ENCODE results near the gene SBNO1.

Gene SBNO1

GRCh38 chr12:123358035-123358434 lies 6.6 kb downstream of the SBNO1 start:
- no peak for TF ChIP-seq CTCF (IDR thresholded peaks at IDR 0.05; ENCODE audit: insufficient read depth, low read length, poor library complexity, severe bottlenecking)
- DNase-seq (ENCODE audit: extremely low read depth, insufficient read length): no peak
- no peaks in the 10 kb centered on the region for H3K27me3 ChIP-seq (replicated peaks; ENCODE audit: control insufficient read depth, insufficient read depth, low read length)
- no peak overlapping the region for H3K4me3 ChIP-seq (replicated peaks; ENCODE audit: low read depth, low read length)
- H3K36me3 ChIP-seq (ENCODE audit: control insufficient read depth, insufficient read depth, low read length): no peaks in the 10 kb centered on the region; the same call in 1 of the 2 replicates

GRCh38 chr12:123356159-123356670 lies 8.4 kb downstream of the SBNO1 start:
- no peaks in the 10 kb centered on the region for H3K27me3 ChIP-seq (replicated peaks; ENCODE audit: control insufficient read depth, insufficient read depth, low read length)
- H3K4me3 ChIP-seq (replicated peaks; ENCODE audit: low read depth, low read length): no peak overlapping the region
- no peak for TF ChIP-seq CTCF (IDR thresholded peaks at IDR 0.05; ENCODE audit: insufficient read depth, low read length, poor library complexity, severe bottlenecking)
- no peak for DNase-seq (ENCODE audit: extremely low read depth, insufficient read length)
- no peaks in the 10 kb centered on the region; the same call in none of the 2 replicates for H3K36me3 ChIP-seq (ENCODE audit: control insufficient read depth, insufficient read depth, low read length)

GRCh38 chr12:123354600-123354999 lies 10.0 kb downstream of the SBNO1 start:
- no peak for TF ChIP-seq CTCF (IDR thresholded peaks at IDR 0.05; ENCODE audit: insufficient read depth, low read length, poor library complexity, severe bottlenecking)

GRCh38 chr12:123351349-123351748 lies 13.3 kb downstream of the SBNO1 start:
- TF ChIP-seq CTCF (IDR thresholded peaks at IDR 0.05; ENCODE audit: insufficient read depth, low read length, poor library complexity, severe bottlenecking): no peak
- Histone ChIP-seq H3K4me3 (replicated peaks; ENCODE audit: low read depth, low read length) (no peak overlapping the region), H3K27me3 (replicated peaks; ENCODE audit: control insufficient read depth, insufficient read depth, low read length) (no peaks in the 10 kb centered on the region), H3K36me3 (ENCODE audit: control insufficient read depth, insufficient read depth, low read length) (no peaks in the 10 kb centered on the region; the same call in none of the 2 replicates)
- no peak for DNase-seq (ENCODE audit: extremely low read depth, insufficient read length)

More at GRCh38 chr12:123354600-123354999, 10.0 kb downstream of the SBNO1 start:
- no peaks in the 10 kb centered on the region for H3K27me3 ChIP-seq (replicated peaks; ENCODE audit: control insufficient read depth, insufficient read depth, low read length)
- no peak overlapping the region for H3K4me3 ChIP-seq (replicated peaks; ENCODE audit: low read depth, low read length)
- DNase-seq (ENCODE audit: extremely low read depth, insufficient read length): no peak
- H3K36me3 ChIP-seq (ENCODE audit: control insufficient read depth, insufficient read depth, low read length): no peaks in the 10 kb centered on the region; the same call in none of the 2 replicates

GRCh38 chr12:123346946-123347345 lies 17.7 kb downstream of the SBNO1 start:
- Histone ChIP-seq H3K36me3 (ENCODE audit: control insufficient read depth, insufficient read depth, low read length) (peaks cover 6% of the 10 kb centered on the region), H3K4me3 (replicated peaks; ENCODE audit: low read depth, low read length) (no peak overlapping the region)
- TF ChIP-seq CTCF (IDR thresholded peaks at IDR 0.05; ENCODE audit: insufficient read depth, low read length, poor library complexity, severe bottlenecking): no peak

GRCh38 chr12:123344086-123344485 lies 20.6 kb downstream of the SBNO1 start:
- no peak for DNase-seq (ENCODE audit: extremely low read depth, insufficient read length)
- H3K27me3 ChIP-seq (replicated peaks; ENCODE audit: control insufficient read depth, insufficient read depth, low read length): no peaks in the 10 kb centered on the region
- no peak for TF ChIP-seq CTCF (IDR thresholded peaks at IDR 0.05; ENCODE audit: insufficient read depth, low read length, poor library complexity, severe bottlenecking)
- peaks cover 6% of the 10 kb centered on the region for H3K36me3 ChIP-seq (ENCODE audit: control insufficient read depth, insufficient read depth, low read length)
- no peak overlapping the region for H3K4me3 ChIP-seq (replicated peaks; ENCODE audit: low read depth, low read length)

More at GRCh38 chr12:123346946-123347345, 17.7 kb downstream of the SBNO1 start:
- DNase-seq (ENCODE audit: extremely low read depth, insufficient read length): no peak
- no peaks in the 10 kb centered on the region for H3K27me3 ChIP-seq (replicated peaks; ENCODE audit: control insufficient read depth, insufficient read depth, low read length)
